HG02759 (cell line): ENCODE results near the gene CAPN2.

Experiments
- ATAC-seq: cut with Tn5 transposase; IDR thresholded peaks from one replicate; pipeline ENCODE4 v1.9.1; 2021; ENCODE audit warnings: mild to moderate bottlenecking, moderate library complexity; ENCODE audit not compliant: unreplicated experiment

CAPN2 gene

DNA sequence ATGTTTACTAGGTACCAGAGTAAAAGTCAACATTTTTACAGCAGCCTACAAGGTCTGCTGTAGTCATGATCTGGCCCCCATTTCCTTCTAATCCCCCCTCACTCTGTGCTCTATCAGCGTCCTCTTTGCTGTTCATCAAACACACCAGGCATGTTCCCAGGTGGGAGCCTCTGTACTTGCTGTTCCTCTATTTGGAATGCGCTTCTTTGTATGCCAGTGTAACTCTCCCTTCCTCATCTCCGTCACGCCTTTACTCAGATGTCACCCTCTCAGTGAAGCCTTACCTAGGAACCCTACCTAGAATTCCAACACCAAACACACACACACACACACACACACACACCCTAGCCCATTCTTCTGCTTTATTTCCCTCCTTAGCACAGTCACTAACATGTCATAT is 112.4 kb downstream of the CAPN2 start:
- no peak for ATAC-seq
